Nephron (organoid): Measurements from ENCODE around the gene AGAP1.

Experiments
- H3K27ac Mint-ChIP-seq, 3 experiments: 2 replicates each; pipeline ENCODE4 v1.8.0; 2020; ENCODE audit warnings: mixed read lengths in 3 of 3, mild to moderate bottlenecking in 2 of 3, moderate library complexity in 1 of 3
- H3K27me3 Mint-ChIP-seq: 2 replicates; pipeline ENCODE4 v1.8.0; 2021; ENCODE audit warnings: low read depth, mild to moderate bottlenecking, moderate library complexity, mixed read lengths
- H3K36me3 Mint-ChIP-seq: 2 replicates; pipeline ENCODE4 v1.8.0; 2020; ENCODE audit warnings: low read depth, mixed read lengths
- H3K4me1 Mint-ChIP-seq: 2 replicates; pipeline ENCODE4 v1.8.0; 2020; ENCODE audit warnings: mixed read lengths
- H3K4me3 Mint-ChIP-seq, 3 experiments: 2 replicates each; pipeline ENCODE4 v1.8.0; 2020; ENCODE audit warnings: mild to moderate bottlenecking in 3 of 3, mixed read lengths in 3 of 3, moderate library complexity in 2 of 3
- H3K9me3 Mint-ChIP-seq: 2 replicates; pipeline ENCODE4 v1.8.0; 2020; ENCODE audit warnings: mixed read lengths
- TF ChIP-seq, protein P1 (sequence below), 3 experiments: fragments of 200-600 bp; sonication (generic); IDR thresholded peaks; one replicate each; pipeline ENCODE4 v1.5.0; 2021; ENCODE audit warnings: antibody characterized with exemption in 3 of 3; ENCODE audit not compliant: unreplicated experiment in 3 of 3

The AGAP1 gene

DNA sequence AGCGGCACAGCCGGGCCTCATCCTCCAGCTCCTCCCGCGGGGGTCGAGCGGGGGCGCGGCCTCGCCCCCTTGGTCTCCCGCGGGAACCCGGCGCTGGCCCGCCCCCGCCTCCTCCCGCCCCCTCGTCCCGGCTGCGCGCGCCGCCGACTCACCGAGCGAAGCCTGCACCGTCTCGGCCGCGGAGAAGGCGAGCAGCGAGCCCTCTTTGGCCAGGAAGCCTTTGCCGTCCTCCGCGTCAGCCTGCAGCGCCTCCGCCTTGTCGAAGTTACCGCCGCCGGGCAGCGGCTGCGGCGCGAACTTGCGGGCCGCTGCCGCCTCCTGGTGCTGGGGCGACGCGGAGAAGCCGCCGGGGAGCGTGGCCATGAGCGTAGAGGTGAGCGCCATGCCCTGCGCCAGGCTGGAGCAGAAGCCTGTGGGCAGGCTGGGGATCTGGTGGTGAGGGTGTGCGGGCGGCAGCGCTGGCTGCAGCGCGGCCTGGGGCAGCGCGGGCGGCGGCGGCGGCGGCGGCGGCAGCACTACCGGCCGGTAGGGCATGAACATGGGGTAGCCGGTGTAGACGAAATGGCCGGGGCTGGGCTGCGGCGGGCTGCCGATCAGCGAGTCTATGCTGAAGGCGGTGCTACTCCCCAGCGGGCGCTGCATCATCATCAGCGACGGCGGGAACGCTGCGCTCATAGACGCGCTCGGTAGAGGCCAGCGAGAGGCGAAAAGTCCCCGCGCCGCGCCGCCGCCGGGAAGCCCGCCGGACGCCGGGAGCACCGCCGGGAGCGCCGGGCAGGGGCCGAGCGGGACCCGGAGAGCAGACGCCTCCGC lies 673.7 kb downstream of the AGAP1 start:
- peak overlapping the region in 2 of 3 experiments; percentile 43 to 70 for H3K4me3 Mint-ChIP-seq
- peaks cover 94% of the 10 kb centered on the region for H3K27me3 Mint-ChIP-seq
- peaks cover 46% of the 10 kb centered on the region for H3K4me1 Mint-ChIP-seq
- H3K27ac Mint-ChIP-seq: no peak overlapping the region
- no peaks in the 10 kb centered on the region for H3K9me3 Mint-ChIP-seq
- H3K36me3 Mint-ChIP-seq: no peaks in the 10 kb centered on the region
- TF ChIP-seq, protein P1, sequence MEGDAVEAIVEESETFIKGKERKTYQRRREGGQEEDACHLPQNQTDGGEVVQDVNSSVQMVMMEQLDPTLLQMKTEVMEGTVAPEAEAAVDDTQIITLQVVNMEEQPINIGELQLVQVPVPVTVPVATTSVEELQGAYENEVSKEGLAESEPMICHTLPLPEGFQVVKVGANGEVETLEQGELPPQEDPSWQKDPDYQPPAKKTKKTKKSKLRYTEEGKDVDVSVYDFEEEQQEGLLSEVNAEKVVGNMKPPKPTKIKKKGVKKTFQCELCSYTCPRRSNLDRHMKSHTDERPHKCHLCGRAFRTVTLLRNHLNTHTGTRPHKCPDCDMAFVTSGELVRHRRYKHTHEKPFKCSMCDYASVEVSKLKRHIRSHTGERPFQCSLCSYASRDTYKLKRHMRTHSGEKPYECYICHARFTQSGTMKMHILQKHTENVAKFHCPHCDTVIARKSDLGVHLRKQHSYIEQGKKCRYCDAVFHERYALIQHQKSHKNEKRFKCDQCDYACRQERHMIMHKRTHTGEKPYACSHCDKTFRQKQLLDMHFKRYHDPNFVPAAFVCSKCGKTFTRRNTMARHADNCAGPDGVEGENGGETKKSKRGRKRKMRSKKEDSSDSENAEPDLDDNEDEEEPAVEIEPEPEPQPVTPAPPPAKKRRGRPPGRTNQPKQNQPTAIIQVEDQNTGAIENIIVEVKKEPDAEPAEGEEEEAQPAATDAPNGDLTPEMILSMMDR (IDR thresholded peaks at IDR 0.05; ENCODE audit: unreplicated experiment in 3 of 3): peak; percentile 9 to 28 (median 27)

DNA sequence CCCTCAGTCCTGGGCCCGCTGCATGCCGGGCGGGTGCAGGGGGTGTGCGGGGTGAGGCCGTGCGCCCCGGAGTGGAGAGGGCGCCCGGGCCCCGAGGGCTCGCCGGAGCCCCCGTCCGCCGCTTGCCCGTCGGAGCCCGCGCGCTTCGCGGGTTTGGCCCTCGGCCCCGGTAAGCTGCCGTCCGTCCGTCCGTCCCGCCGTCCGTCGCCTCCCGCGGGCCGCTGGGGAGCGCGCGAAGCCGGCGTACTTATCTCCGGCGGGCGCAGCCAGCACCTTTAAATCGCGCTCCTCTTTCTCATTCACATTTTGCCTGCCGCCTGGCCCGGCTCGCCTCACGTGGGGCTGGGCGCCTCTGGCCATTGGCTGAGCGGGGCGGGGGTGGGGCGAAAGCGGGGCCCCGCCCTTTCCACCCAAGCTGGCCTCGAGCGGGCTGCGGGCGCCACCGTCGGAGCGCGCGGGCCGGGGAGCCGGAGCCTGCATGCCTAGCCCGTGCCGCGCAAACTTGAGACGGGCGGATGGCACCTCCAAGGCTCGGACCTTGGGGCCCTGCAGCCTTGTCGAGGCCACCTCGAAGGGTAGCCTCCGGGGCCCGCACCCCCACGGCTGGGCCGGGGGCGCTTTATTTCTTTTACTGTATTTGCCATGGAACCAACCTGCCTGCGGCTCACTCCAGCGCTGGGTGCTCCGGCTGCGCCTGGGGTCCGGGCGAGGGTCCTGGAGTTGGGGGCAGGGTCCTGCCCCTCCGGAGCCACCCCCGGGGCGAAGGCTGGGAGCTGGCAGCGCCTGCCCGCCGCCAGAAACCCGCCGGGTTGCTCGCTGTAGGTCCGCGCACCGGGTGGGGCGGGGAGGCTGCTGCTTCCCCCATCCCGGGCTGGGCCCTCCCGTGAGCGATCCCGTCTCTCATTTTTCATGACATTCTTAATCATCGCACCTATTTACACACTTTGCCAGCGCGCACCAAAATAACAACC lies 674.6 kb downstream of the AGAP1 start, which contains the start of gene GBX2:
TSS of gene GBX2 (minus strand) at position 277 of the 971 bp plus-strand sequence. CDS start 415 bp downstream, outside the sequence.
- Mint-ChIP-seq H3K4me3 (peak within 1 kb of the TSS; percentile 68 to 77 (median 76)), H3K9me3 (no peaks in the 10 kb centered on the region), H3K36me3 (no peaks in the 10 kb centered on the region), H3K4me1 (peaks cover 42% of the 10 kb centered on the region), H3K27me3 (peaks cover 94% of the 10 kb centered on the region), H3K27ac (no peak within 1 kb of the TSS)
- TF ChIP-seq, protein P1 (IDR thresholded peaks at IDR 0.05; ENCODE audit: unreplicated experiment in 3 of 3): no peak

DNA sequence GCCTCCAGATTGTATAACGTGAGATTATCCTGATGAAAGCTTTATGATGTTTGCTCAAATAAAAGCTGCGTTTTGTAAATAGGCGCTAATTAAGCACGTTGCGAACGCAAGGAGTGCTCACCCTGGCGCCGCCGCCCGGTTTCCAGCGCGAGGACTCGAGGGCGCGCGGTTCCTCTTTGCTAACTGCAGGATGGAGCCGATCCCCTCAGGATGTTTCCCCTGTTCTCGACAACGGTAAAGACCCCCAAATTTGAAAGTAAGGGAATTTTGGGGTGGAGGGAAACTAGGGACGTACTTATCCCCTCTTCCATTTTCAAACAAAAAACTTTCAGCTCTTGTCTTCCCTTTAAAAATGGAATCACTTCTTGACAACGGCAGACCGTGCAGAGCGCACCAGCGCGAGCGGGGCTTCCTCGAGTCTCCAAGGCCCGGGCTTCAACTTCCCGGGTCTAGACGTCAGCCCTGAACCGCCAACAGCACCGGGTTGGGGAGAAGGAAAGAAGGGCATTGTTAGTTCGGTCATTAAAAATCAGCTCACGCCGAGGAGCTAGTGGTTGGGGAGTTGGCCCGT lies 675.4 kb downstream of the AGAP1 start:
- H3K27me3 Mint-ChIP-seq: peaks cover 96% of the 10 kb centered on the region
- H3K36me3 Mint-ChIP-seq: no peaks in the 10 kb centered on the region
- H3K9me3 Mint-ChIP-seq: no peaks in the 10 kb centered on the region
- peaks cover 47% of the 10 kb centered on the region for H3K4me1 Mint-ChIP-seq
- H3K4me3 Mint-ChIP-seq: peak overlapping the region; percentile 44 to 70 (median 68)
- H3K27ac Mint-ChIP-seq: no peak overlapping the region
- TF ChIP-seq, protein P1 (IDR thresholded peaks at IDR 0.05; ENCODE audit: unreplicated experiment in 3 of 3): no peak

DNA sequence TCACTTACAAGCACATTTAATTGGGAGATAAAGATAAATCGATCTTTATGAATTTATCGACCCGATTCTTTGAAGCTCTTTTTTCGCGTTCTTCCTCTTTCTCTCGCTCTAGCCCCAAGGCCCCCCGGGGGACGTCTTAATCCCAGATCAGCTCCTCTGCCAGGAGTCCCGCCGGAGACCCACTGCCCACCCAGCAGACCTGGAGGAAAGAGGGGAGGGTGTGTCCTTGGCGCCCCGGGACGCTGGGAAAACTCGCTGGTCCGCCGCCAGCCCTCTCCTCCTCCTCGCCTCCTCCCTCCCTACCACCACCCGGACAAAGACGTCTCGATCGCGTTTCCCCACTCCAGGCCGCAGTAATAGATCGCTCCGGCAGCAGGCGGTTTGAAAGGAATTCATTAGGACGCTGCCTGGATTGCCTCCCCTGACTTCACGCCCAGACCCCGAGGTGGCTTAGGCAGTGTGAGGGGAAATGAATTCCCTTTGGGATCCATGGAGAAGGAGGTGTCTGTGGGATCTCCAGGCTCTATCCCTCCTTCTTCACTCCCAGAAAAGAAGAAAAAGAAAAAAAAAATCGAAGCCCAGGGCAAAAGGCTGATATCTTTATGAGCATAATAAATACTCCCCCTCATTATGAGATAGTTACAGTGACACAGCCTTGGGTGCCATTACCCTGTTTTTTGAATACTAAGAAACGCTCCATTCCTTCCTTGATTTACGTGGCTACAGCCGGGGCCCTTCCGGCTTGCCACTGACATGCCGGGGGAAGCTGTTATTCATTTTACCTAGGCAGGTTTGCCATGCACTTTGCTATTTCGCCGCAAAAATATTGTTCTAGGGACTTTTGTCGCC lies 676.1 kb downstream of the AGAP1 start:
- H3K4me1 Mint-ChIP-seq: peaks cover 45% of the 10 kb centered on the region
- no peaks in the 10 kb centered on the region for H3K9me3 Mint-ChIP-seq
- H3K27me3 Mint-ChIP-seq: peaks cover 96% of the 10 kb centered on the region
- H3K36me3 Mint-ChIP-seq: no peaks in the 10 kb centered on the region
- no peak overlapping the region for H3K27ac Mint-ChIP-seq
- peak overlapping the region; percentile 44 to 68 (median 55) for H3K4me3 Mint-ChIP-seq
- TF ChIP-seq, protein P1 (IDR thresholded peaks at IDR 0.05; ENCODE audit: unreplicated experiment in 3 of 3): no peak

DNA sequence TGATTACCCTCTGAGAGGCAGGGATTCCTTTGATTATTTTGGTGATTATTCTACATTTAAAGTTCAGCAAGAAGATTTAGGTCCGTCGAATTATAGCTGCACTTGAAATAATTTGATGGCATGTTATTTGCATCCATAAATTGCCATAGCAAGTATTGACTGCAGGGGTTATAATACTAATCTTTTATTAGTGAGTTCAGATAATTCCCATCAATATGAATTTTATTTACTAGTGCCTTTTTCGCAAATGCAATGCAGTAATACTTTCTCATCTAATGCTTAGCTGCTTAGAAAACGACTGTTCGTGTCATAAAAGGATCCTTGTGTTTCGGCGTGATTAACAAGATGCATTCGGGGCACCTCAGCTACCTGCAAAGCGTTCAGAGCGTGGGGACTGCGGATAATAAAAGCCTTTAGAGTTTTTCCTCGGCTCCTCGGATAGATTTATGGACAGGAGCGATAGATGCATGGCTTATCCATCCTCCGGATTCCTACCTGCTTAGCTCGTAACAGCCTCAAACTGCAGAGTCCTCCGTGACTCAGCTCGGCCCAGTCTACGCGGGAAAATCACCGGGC lies 676.8 kb downstream of the AGAP1 start:
- H3K27ac Mint-ChIP-seq: no peak overlapping the region
- H3K36me3 Mint-ChIP-seq: no peaks in the 10 kb centered on the region
- TF ChIP-seq, protein P1 (IDR thresholded peaks at IDR 0.05; ENCODE audit: unreplicated experiment in 3 of 3): no peak
- H3K27me3 Mint-ChIP-seq: peaks cover 96% of the 10 kb centered on the region
- H3K4me1 Mint-ChIP-seq: peaks cover 40% of the 10 kb centered on the region
- peak overlapping the region; percentile 17 to 68 (median 55) for H3K4me3 Mint-ChIP-seq
- no peaks in the 10 kb centered on the region for H3K9me3 Mint-ChIP-seq
